Pons (tissue), 1 donor: ENCODE results near the gene CD248.
A peak's percentile ranks its signal among the peaks of the same experiment; 100 is the strongest.
"Not testable (repeated sequence)": the region's sequence is repeated elsewhere in the genome, so short reads cannot be mapped to it uniquely, and the experiment has no call there.

Source experiments
- DNase-seq: peaks from one replicate; pipeline ENCODE4 v3.0.0-alpha.2; 2016; ENCODE audit warnings: low spot score

The CD248 gene

GRCh38 chr11:66316849-66317251 lies at the start of gene CD248:
CD248 (minus strand) TSS chr11:66317044; CDS start chr11:66317027, 17 bp downstream.
- no peak for DNase-seq

- DNase-seq, result no peak
Observed at GRCh38 chr11:66365711-66366619, 49.1 kb upstream of the CD248 start.

GRCh38 chr11:66365166-66365565 lies 48.3 kb upstream of the CD248 start:
- DNase-seq, result no peak

- no peak for DNase-seq
Observed at GRCh38 chr11:66363805-66364535, 47.1 kb upstream of the CD248 start.

- no peak for DNase-seq
Observed at GRCh38 chr11:66363187-66363601, 46.4 kb upstream of the CD248 start.

- no peak for DNase-seq
Observed at GRCh38 chr11:66362481-66363147, 45.8 kb upstream of the CD248 start.

- DNase-seq, result no peak
Observed at GRCh38 chr11:66361502-66361941, 44.7 kb upstream of the CD248 start.

GRCh38 chr11:66360406-66361073 lies 43.7 kb upstream of the CD248 start:
- DNase-seq, result no peak

GRCh38 chr11:66359662-66360087 lies 42.8 kb upstream of the CD248 start:
- DNase-seq, result no peak

GRCh38 chr11:66350560-66351235 lies 33.9 kb upstream of the CD248 start:
- DNase-seq, result not testable (repeated sequence)

GRCh38 chr11:66349084-66349386 lies 32.2 kb upstream of the CD248 start:
- DNase-seq, result no peak

- DNase-seq, result peak; percentile 94
Observed at GRCh38 chr11:66347425-66348276, 30.8 kb upstream of the CD248 start, which contains the start of gene B4GAT1. B4GAT1 (minus strand) TSS chr11:66347629; CDS start chr11:66347545, 84 bp downstream.

- no peak for DNase-seq
Observed at GRCh38 chr11:66346476-66347424, 29.9 kb upstream of the CD248 start.

GRCh38 chr11:66345316-66345649 lies 28.4 kb upstream of the CD248 start:
- no peak for DNase-seq

GRCh38 chr11:66344550-66345315 lies 27.9 kb upstream of the CD248 start, which contains the start of gene BRMS1:
BRMS1 (minus strand) TSS chr11:66345104; CDS start chr11:66342234, 2,870 bp downstream.
- DNase-seq, result peak; percentile 95

- DNase-seq, result no peak
Observed at GRCh38 chr11:66343176-66343575, 26.3 kb upstream of the CD248 start.

GRCh38 chr11:66341502-66342126 lies 24.8 kb upstream of the CD248 start:
- DNase-seq, result no peak
